CD4-positive, alpha-beta T cell treated with Interleukin-17A for 1 hour (primary cell): ENCODE data around the gene GET3.
A peak's percentile ranks its signal among the peaks of the same experiment; 100 is the strongest.
"Not testable (repeated sequence)": the region's sequence is repeated elsewhere in the genome, so short reads cannot be mapped to it uniquely, and the experiment has no call there.

Source experiments
- DNase-seq: peaks from one replicate; pipeline ENCODE4 v3.0.0-alpha.2; 2020

Gene GET3

GRCh38 chr19:12793290-12794195 lies 56.2 kb downstream of the GET3 start:
- peak; percentile 96 for DNase-seq

- peak; percentile 64 for DNase-seq
Measured at GRCh38 chr19:12794196-12794941, 57.1 kb downstream of the GET3 start.

- no peak for DNase-seq
Measured at GRCh38 chr19:12794971-12795381, 57.7 kb downstream of the GET3 start.

- DNase-seq, result peak; percentile 85
Measured at GRCh38 chr19:12796146-12797071, 59.1 kb downstream of the GET3 start.

- DNase-seq, result peak; percentile 7
Measured at GRCh38 chr19:12797141-12797587, 59.9 kb downstream of the GET3 start.

- DNase-seq, result not testable (repeated sequence)
Measured at GRCh38 chr19:12797607-12798006, 60.3 kb downstream of the GET3 start.
